ENCODE measurements around the gene KCNQ5. TPM values are rescaled to one million over a fixed set of nuclear protein-coding genes. Genes with fewer than 3 reads are reported as not detected.

Gene KCNQ5
- total and polyA plus RNA-seq, 10 of the 15 experiments (the other 5 are each of a cell fraction or from before 2014, with no cell fraction given), result 0.60 to 16.2 (median 3.2) TPM

DNA sequence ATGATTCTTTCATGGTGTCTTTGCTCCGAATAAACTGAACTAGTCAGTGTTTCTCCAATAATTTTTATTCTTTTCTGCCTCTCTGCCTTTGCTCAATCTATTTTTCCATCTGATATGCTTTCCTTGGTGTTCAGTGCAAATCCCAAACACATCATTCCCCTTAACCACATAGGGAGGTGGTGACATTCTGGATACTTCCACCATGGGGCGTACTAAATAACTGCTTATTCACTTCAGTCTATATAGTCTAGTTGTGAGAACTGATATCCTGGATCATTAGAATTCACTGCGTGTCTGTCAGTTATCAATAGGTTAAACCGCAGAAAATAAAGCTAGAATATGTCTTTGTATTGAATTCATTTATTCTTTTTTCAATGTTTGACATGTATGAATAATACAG is 83.1 kb downstream of the KCNQ5 start:
- FAIRE-seq, result no peak
- 94% methylated on average over 4 of the region's 4 CpGs for WGBS (ENCODE audit: insufficient coverage, insufficient replicate concordance, low lambda C conversion rate, missing lambda C conversion rate)
- RAD21 ChIA-PET (ENCODE audit: unreplicated experiment), result interaction anchor here (0.9 kb wide), 1 partner anchor 31 kb away, joined by 4 read pairs; no protein-coding TSS in a partner anchor
- Histone ChIP-seq H3K4me3 (no peak overlapping the region), H3K27ac (ENCODE audit: control insufficient read depth, insufficient read depth) (no peak overlapping the region), H3K4me2 (ENCODE audit: control insufficient read depth, insufficient read depth) (no peak overlapping the region), H3K4me1 (ENCODE audit: control insufficient read depth, insufficient read depth, low read length) (no peaks in the 10 kb centered on the region), H3K27me3 (replicated peaks in 1 of 2; ENCODE audit: control insufficient read depth in 2 of 2, insufficient read depth in 2 of 2, low read length in 1 of 2) (no peaks in the 10 kb centered on the region), H2AFZ (ENCODE audit: control insufficient read depth, low read depth, low read length) (no peak overlapping the region), H3K36me3 (ENCODE audit: control insufficient read depth in 2 of 2, insufficient read depth in 2 of 2, low read length in 1 of 2) (no peaks in the 10 kb centered on the region), H3K9me3 (replicated peaks; ENCODE audit: control insufficient read depth, insufficient read depth, low read length) (peaks cover 2% of the 10 kb centered on the region; the same call in 2 of the 3 replicates), H4K20me1 (ENCODE audit: control insufficient read depth, insufficient read depth) (no peaks in the 10 kb centered on the region), H3K79me2 (ENCODE audit: control insufficient read depth, insufficient read depth, low read length) (peaks cover 3% of the 10 kb centered on the region), H3K9ac (ENCODE audit: control insufficient read depth, insufficient read depth, low read length) (no peak overlapping the region)
- no TSS peak for BruUV-seq (replicated peaks)
- ATAC-seq, result no peak
- DNase-seq (ENCODE audit: low read depth, low spot score), result no peak
- in situ Hi-C loops (cut with MboI), result no loop called here
- SMC1A ChIA-PET (ENCODE audit: uncharacterized antibody, unreplicated experiment), result interaction anchor here (0.6 to 4.2 kb wide), 11 partner anchors 8 to 424 kb away, joined by 3 to 24 read pairs (median 3); no protein-coding TSS in a partner anchor
- POLR2A ChIA-PET, result no interaction called here
- intact Hi-C loops (cut with micrococcal nuclease; ENCODE audit: unreplicated experiment), result no loop called here
- CTCF ChIA-PET, result interaction anchor here (1.0 to 2.8 kb wide), 6 partner anchors 11 to 425 kb away, joined by 3 to 9 read pairs (median 4); no protein-coding TSS in a partner anchor
- TF ChIP-seq, protein P1, sequence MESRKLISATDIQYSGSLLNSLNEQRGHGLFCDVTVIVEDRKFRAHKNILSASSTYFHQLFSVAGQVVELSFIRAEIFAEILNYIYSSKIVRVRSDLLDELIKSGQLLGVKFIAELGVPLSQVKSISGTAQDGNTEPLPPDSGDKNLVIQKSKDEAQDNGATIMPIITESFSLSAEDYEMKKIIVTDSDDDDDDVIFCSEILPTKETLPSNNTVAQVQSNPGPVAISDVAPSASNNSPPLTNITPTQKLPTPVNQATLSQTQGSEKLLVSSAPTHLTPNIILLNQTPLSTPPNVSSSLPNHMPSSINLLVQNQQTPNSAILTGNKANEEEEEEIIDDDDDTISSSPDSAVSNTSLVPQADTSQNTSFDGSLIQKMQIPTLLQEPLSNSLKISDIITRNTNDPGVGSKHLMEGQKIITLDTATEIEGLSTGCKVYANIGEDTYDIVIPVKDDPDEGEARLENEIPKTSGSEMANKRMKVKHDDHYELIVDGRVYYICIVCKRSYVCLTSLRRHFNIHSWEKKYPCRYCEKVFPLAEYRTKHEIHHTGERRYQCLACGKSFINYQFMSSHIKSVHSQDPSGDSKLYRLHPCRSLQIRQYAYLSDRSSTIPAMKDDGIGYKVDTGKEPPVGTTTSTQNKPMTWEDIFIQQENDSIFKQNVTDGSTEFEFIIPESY (IDR thresholded peaks at IDR 0.05), result no peak
- TF ChIP-seq, protein P2, sequence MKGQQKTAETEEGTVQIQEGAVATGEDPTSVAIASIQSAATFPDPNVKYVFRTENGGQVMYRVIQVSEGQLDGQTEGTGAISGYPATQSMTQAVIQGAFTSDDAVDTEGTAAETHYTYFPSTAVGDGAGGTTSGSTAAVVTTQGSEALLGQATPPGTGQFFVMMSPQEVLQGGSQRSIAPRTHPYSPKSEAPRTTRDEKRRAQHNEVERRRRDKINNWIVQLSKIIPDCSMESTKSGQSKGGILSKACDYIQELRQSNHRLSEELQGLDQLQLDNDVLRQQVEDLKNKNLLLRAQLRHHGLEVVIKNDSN (IDR thresholded peaks at IDR 0.05; ENCODE audit: borderline replicate concordance, extremely low read length, insufficient read depth, low read depth, low read length), result no peak
- TF ChIP-seq CREM (IDR thresholded peaks at IDR 0.05; ENCODE audit: low read depth) (no peak), MTA2 (IDR thresholded peaks at IDR 0.05; ENCODE audit: low read depth) (no peak), NR2C2 (IDR thresholded peaks at IDR 0.05; ENCODE audit: borderline replicate concordance, control insufficient read depth, insufficient read length, low read depth) (no peak), ZBED1 (IDR thresholded peaks at IDR 0.05; ENCODE audit: borderline replicate concordance) (no peak), BCL11A (IDR thresholded peaks at IDR 0.05; ENCODE audit: low read depth, low read length) (no peak)
- TF ChIP-seq, protein P3, sequence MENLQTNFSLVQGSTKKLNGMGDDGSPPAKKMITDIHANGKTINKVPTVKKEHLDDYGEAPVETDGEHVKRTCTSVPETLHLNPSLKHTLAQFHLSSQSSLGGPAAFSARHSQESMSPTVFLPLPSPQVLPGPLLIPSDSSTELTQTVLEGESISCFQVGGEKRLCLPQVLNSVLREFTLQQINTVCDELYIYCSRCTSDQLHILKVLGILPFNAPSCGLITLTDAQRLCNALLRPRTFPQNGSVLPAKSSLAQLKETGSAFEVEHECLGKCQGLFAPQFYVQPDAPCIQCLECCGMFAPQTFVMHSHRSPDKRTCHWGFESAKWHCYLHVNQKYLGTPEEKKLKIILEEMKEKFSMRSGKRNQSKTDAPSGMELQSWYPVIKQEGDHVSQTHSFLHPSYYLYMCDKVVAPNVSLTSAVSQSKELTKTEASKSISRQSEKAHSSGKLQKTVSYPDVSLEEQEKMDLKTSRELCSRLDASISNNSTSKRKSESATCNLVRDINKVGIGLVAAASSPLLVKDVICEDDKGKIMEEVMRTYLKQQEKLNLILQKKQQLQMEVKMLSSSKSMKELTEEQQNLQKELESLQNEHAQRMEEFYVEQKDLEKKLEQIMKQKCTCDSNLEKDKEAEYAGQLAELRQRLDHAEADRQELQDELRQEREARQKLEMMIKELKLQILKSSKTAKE (IDR thresholded peaks at IDR 0.05; ENCODE audit: low read depth, poor library complexity, severe bottlenecking), result no peak
- TF ChIP-seq, protein P4, sequence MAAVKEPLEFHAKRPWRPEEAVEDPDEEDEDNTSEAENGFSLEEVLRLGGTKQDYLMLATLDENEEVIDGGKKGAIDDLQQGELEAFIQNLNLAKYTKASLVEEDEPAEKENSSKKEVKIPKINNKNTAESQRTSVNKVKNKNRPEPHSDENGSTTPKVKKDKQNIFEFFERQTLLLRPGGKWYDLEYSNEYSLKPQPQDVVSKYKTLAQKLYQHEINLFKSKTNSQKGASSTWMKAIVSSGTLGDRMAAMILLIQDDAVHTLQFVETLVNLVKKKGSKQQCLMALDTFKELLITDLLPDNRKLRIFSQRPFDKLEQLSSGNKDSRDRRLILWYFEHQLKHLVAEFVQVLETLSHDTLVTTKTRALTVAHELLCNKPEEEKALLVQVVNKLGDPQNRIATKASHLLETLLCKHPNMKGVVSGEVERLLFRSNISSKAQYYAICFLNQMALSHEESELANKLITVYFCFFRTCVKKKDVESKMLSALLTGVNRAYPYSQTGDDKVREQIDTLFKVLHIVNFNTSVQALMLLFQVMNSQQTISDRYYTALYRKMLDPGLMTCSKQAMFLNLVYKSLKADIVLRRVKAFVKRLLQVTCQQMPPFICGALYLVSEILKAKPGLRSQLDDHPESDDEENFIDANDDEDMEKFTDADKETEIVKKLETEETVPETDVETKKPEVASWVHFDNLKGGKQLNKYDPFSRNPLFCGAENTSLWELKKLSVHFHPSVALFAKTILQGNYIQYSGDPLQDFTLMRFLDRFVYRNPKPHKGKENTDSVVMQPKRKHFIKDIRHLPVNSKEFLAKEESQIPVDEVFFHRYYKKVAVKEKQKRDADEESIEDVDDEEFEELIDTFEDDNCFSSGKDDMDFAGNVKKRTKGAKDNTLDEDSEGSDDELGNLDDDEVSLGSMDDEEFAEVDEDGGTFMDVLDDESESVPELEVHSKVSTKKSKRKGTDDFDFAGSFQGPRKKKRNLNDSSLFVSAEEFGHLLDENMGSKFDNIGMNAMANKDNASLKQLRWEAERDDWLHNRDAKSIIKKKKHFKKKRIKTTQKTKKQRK (IDR thresholded peaks at IDR 0.05; ENCODE audit: low read depth, low read length), result no peak

All from GM12878 (cell line).